ENCODE results near the gene ADISSP.
A peak's percentile ranks its signal among the peaks of the same experiment; 100 is the strongest.

The ADISSP gene

GRCh38 chr20:3753098-3753497, 14.5 kb downstream of the ADISSP start:
- H3K4me1 ChIP-seq (ENCODE audit: control insufficient read depth, insufficient read depth, low read length), result peaks cover 15% of the 10 kb centered on the region
- H3K27me3 ChIP-seq (ENCODE audit: control insufficient read depth, insufficient read depth, low read length), result peaks cover 39% of the 10 kb centered on the region
- no peaks in the 10 kb centered on the region for H3K9me3 ChIP-seq (ENCODE audit: control insufficient read depth, insufficient read depth, low read length)
- H3K9ac ChIP-seq (ENCODE audit: low read depth, low read length), result no peak overlapping the region
- no peak overlapping the region for H3K4me3 ChIP-seq (ENCODE audit: low read depth, low read length)
- peaks cover 18% of the 10 kb centered on the region; the same call in 1 of the 2 replicates for H3K36me3 ChIP-seq (ENCODE audit: control insufficient read depth, insufficient read depth, low read length)
- no peak overlapping the region for H3K27ac ChIP-seq (ENCODE audit: low read depth, low read length)

GRCh38 chr20:3752386-3752759, 15.2 kb downstream of the ADISSP start:
- no peak overlapping the region for H3K27ac ChIP-seq (ENCODE audit: low read depth, low read length)
- H3K36me3 ChIP-seq (ENCODE audit: control insufficient read depth, insufficient read depth, low read length), result peaks cover 14% of the 10 kb centered on the region; the same call in 1 of the 2 replicates
- peak overlapping the region; percentile 67 for H3K4me3 ChIP-seq (ENCODE audit: low read depth, low read length)
- H3K9me3 ChIP-seq (ENCODE audit: control insufficient read depth, insufficient read depth, low read length), result no peaks in the 10 kb centered on the region
- peaks cover 15% of the 10 kb centered on the region for H3K4me1 ChIP-seq (ENCODE audit: control insufficient read depth, insufficient read depth, low read length)
- peaks cover 44% of the 10 kb centered on the region for H3K27me3 ChIP-seq (ENCODE audit: control insufficient read depth, insufficient read depth, low read length)
- no peak overlapping the region for H3K9ac ChIP-seq (ENCODE audit: low read depth, low read length)

GRCh38 chr20:3751675-3752385, 15.7 kb downstream of the ADISSP start:
- no peaks in the 10 kb centered on the region for H3K9me3 ChIP-seq (ENCODE audit: control insufficient read depth, insufficient read depth, low read length)
- peak overlapping the region; percentile 67 for H3K4me3 ChIP-seq (ENCODE audit: low read depth, low read length)
- H3K36me3 ChIP-seq (ENCODE audit: control insufficient read depth, insufficient read depth, low read length), result peaks cover 14% of the 10 kb centered on the region; the same call in 1 of the 2 replicates
- peaks cover 15% of the 10 kb centered on the region for H3K4me1 ChIP-seq (ENCODE audit: control insufficient read depth, insufficient read depth, low read length)
- H3K27me3 ChIP-seq (ENCODE audit: control insufficient read depth, insufficient read depth, low read length), result peaks cover 50% of the 10 kb centered on the region
- H3K9ac ChIP-seq (ENCODE audit: low read depth, low read length), result no peak overlapping the region; the same call in 1 of the 2 replicates
- H3K27ac ChIP-seq (ENCODE audit: low read depth, low read length), result no peak overlapping the region

- Histone ChIP-seq H3K9ac (ENCODE audit: low read depth, low read length) (no peak overlapping the region; the same call in 1 of the 2 replicates), H3K36me3 (ENCODE audit: control insufficient read depth, insufficient read depth, low read length) (peaks cover 13% of the 10 kb centered on the region; the same call in 1 of the 2 replicates), H3K4me1 (ENCODE audit: control insufficient read depth, insufficient read depth, low read length) (peaks cover 15% of the 10 kb centered on the region), H3K4me3 (ENCODE audit: low read depth, low read length) (peak overlapping the region; percentile 67), H3K27ac (ENCODE audit: low read depth, low read length) (no peak overlapping the region), H3K27me3 (ENCODE audit: control insufficient read depth, insufficient read depth, low read length) (peaks cover 50% of the 10 kb centered on the region), H3K9me3 (ENCODE audit: control insufficient read depth, insufficient read depth, low read length) (no peaks in the 10 kb centered on the region)
These were observed 16.3 kb downstream of the ADISSP start for GRCh38 chr20:3751305-3751674.

GRCh38 chr20:3749689-3750531, 17.6 kb downstream of the ADISSP start:
- Histone ChIP-seq H3K4me3 (ENCODE audit: low read depth, low read length) (peak overlapping the region; percentile 66), H3K4me1 (ENCODE audit: control insufficient read depth, insufficient read depth, low read length) (peaks cover 21% of the 10 kb centered on the region), H3K9me3 (ENCODE audit: control insufficient read depth, insufficient read depth, low read length) (no peaks in the 10 kb centered on the region), H3K9ac (ENCODE audit: low read depth, low read length) (no peak overlapping the region), H3K27me3 (ENCODE audit: control insufficient read depth, insufficient read depth, low read length) (peaks cover 59% of the 10 kb centered on the region), H3K36me3 (ENCODE audit: control insufficient read depth, insufficient read depth, low read length) (no peaks in the 10 kb centered on the region), H3K27ac (ENCODE audit: low read depth, low read length) (no peak overlapping the region)

- no peak overlapping the region for H3K27ac ChIP-seq (ENCODE audit: low read depth, low read length)
- peaks cover 64% of the 10 kb centered on the region for H3K27me3 ChIP-seq (ENCODE audit: control insufficient read depth, insufficient read depth, low read length)
- no peaks in the 10 kb centered on the region for H3K9me3 ChIP-seq (ENCODE audit: control insufficient read depth, insufficient read depth, low read length)
- peaks cover 21% of the 10 kb centered on the region for H3K4me1 ChIP-seq (ENCODE audit: control insufficient read depth, insufficient read depth, low read length)
- H3K4me3 ChIP-seq (ENCODE audit: low read depth, low read length), result peak overlapping the region; percentile 66; the same call in 1 of the 2 replicates
- H3K9ac ChIP-seq (ENCODE audit: low read depth, low read length), result no peak overlapping the region
- no peaks in the 10 kb centered on the region for H3K36me3 ChIP-seq (ENCODE audit: control insufficient read depth, insufficient read depth, low read length)
These were observed 18.4 kb downstream of the ADISSP start for GRCh38 chr20:3749087-3749688.

GRCh38 chr20:3748073-3748472, 19.5 kb downstream of the ADISSP start:
- Histone ChIP-seq H3K4me1 (ENCODE audit: control insufficient read depth, insufficient read depth, low read length) (peaks cover 21% of the 10 kb centered on the region), H3K27me3 (ENCODE audit: control insufficient read depth, insufficient read depth, low read length) (peaks cover 65% of the 10 kb centered on the region), H3K4me3 (ENCODE audit: low read depth, low read length) (no peak overlapping the region), H3K9me3 (ENCODE audit: control insufficient read depth, insufficient read depth, low read length) (no peaks in the 10 kb centered on the region), H3K27ac (ENCODE audit: low read depth, low read length) (no peak overlapping the region), H3K9ac (ENCODE audit: low read depth, low read length) (no peak overlapping the region), H3K36me3 (ENCODE audit: control insufficient read depth, insufficient read depth, low read length) (no peaks in the 10 kb centered on the region)

GRCh38 chr20:3747471-3747870, 20.1 kb downstream of the ADISSP start:
- H3K4me1 ChIP-seq (ENCODE audit: control insufficient read depth, insufficient read depth, low read length), result peaks cover 18% of the 10 kb centered on the region
- H3K27ac ChIP-seq (ENCODE audit: low read depth, low read length), result no peak overlapping the region
- no peak overlapping the region for H3K4me3 ChIP-seq (ENCODE audit: low read depth, low read length)
- H3K9ac ChIP-seq (ENCODE audit: low read depth, low read length), result no peak overlapping the region
- H3K9me3 ChIP-seq (ENCODE audit: control insufficient read depth, insufficient read depth, low read length), result no peaks in the 10 kb centered on the region
- H3K36me3 ChIP-seq (ENCODE audit: control insufficient read depth, insufficient read depth, low read length), result no peaks in the 10 kb centered on the region
- peaks cover 64% of the 10 kb centered on the region for H3K27me3 ChIP-seq (ENCODE audit: control insufficient read depth, insufficient read depth, low read length)

- H3K27ac ChIP-seq (ENCODE audit: low read depth, low read length), result no peak overlapping the region
These were observed 21.8 kb downstream of the ADISSP start for GRCh38 chr20:3745686-3746173.

GRCh38 chr20:3744806-3745685, 22.5 kb downstream of the ADISSP start:
- Histone ChIP-seq H3K36me3 (ENCODE audit: control insufficient read depth, insufficient read depth, low read length) (no peaks in the 10 kb centered on the region), H3K27ac (ENCODE audit: low read depth, low read length) (peak overlapping the region; percentile 28), H3K9me3 (ENCODE audit: control insufficient read depth, insufficient read depth, low read length) (no peaks in the 10 kb centered on the region), H3K4me3 (ENCODE audit: low read depth, low read length) (peak overlapping the region; percentile 87), H3K27me3 (ENCODE audit: control insufficient read depth, insufficient read depth, low read length) (peaks cover 43% of the 10 kb centered on the region), H3K4me1 (ENCODE audit: control insufficient read depth, insufficient read depth, low read length) (peaks cover 12% of the 10 kb centered on the region; the same call in 1 of the 2 replicates), H3K9ac (ENCODE audit: low read depth, low read length) (peak overlapping the region; percentile 43; the same call in 1 of the 2 replicates)

More at GRCh38 chr20:3745686-3746173, 21.8 kb downstream of the ADISSP start:
- Histone ChIP-seq H3K36me3 (ENCODE audit: control insufficient read depth, insufficient read depth, low read length) (no peaks in the 10 kb centered on the region), H3K9me3 (ENCODE audit: control insufficient read depth, insufficient read depth, low read length) (no peaks in the 10 kb centered on the region), H3K4me1 (ENCODE audit: control insufficient read depth, insufficient read depth, low read length) (peaks cover 17% of the 10 kb centered on the region; the same call in 1 of the 2 replicates), H3K4me3 (ENCODE audit: low read depth, low read length) (peak overlapping the region; percentile 80), H3K27me3 (ENCODE audit: control insufficient read depth, insufficient read depth, low read length) (peaks cover 50% of the 10 kb centered on the region), H3K9ac (ENCODE audit: low read depth, low read length) (no peak overlapping the region)
